ENCODE data around the gene DEGS2.

The DEGS2 gene

DNA sequence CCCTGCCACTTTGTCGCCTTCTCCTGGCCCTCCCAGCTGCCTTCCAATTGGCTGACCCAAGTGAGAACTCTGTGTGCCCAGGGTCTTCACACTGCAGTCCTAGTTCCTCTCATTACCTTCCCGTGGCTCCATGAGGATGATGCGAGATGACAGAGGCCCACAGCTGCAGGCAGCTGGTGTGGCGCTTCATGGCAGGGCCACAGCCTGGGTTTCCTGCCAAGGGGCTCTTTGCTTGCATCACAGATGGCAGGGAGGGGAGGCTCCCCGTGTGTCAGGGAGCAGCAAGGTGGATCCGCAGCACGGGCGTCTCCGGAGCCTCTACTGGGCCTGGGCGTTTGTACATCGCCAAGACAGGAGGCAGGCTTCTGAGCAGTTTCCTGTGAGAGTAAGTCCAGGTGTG, 28.9 kb downstream of the DEGS2 start:
- no peak for DNase-seq

- DNase-seq, result no peak
Measured at GRCh38 chr14:100129161-100129589, 30.3 kb downstream of the DEGS2 start.

DNA sequence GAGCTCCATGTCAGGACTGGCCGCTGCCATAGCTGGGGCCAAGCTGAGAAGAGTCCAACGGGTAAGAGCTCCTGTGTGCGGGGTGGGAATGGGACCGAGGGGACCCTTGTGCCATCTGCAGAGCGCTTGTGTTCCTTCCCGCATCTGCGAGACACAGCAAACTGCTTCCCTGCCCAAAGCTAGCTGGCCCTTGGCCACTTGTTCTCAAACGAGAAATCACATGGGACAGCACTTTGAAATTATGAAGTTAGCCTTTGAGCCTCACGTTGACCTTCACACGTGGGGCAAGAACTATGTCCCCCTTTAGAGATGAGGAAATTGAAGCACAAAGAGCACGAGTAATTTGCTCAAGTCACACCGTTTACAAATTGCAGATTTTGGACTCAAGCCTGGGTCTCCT, 30.8 kb downstream of the DEGS2 start:
- DNase-seq, result no peak

GRCh38 chr14:100127853-100128455, 31.5 kb downstream of the DEGS2 start:
- DNase-seq, result no peak

DNA sequence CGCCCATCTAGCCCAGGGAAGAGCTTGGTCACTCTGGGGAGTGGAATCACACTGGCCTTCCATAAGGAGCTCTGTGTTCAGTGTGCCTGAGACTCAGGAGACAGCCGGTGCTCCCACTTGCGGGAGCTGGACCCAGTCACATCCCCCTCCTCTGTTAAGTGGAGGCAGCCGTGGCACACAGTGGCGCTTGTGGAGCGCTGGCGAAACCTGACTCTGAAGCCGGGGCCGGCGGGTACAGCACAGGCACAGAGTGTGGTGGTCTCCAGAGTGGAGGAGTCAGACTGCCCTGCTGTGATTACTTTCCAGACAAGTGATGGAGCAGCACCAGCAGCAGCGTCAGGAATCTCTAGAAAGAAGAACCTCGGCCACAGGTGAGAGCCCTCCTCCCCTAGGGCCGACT, 33.0 kb downstream of the DEGS2 start:
- DNase-seq, result no peak

GRCh38 chr14:100124551-100125088, 34.8 kb downstream of the DEGS2 start:
- DNase-seq, result no peak

- no peak for DNase-seq
Measured at GRCh38 chr14:100123618-100124017, 35.8 kb downstream of the DEGS2 start.

DNA sequence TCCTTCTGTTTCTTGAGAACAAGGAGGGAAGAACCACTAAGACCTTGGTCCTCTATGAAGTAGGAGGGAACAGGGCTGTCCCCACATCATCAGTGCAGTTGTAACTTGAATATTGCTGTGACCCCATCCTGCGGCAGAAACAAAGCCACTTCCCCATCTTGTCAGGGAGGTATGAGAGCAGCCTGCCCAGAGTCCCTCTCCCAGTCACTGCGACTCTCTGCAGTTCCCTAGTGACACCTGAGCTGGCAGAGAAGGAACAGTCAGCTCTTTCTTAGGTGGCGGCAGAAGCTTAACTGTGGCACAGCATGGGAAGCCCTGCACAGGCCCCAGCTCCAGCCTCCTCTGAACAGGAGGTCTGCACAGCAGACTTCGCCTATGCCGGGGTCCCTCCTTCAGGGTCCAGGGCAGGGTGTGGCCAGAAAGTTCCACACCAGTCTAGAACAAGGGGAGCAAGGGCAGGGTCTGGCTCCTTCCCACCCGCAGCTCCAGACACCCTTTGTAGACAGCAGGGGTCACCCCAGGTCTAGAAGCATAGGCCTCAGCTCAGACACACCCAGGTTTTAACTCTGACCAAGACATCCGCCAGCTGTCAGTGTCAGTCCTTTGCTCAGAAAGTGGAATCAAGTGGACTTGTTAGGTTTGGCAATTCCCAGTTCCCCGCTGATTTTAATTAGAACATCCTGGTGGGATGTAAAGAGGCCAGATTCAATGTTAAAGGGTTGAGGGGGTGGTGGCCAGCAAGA, 36.8 kb downstream of the DEGS2 start:
- DNase-seq, result no peak

GRCh38 chr14:100121643-100122480, 37.6 kb downstream of the DEGS2 start:
- DNase-seq, result no peak

DNA sequence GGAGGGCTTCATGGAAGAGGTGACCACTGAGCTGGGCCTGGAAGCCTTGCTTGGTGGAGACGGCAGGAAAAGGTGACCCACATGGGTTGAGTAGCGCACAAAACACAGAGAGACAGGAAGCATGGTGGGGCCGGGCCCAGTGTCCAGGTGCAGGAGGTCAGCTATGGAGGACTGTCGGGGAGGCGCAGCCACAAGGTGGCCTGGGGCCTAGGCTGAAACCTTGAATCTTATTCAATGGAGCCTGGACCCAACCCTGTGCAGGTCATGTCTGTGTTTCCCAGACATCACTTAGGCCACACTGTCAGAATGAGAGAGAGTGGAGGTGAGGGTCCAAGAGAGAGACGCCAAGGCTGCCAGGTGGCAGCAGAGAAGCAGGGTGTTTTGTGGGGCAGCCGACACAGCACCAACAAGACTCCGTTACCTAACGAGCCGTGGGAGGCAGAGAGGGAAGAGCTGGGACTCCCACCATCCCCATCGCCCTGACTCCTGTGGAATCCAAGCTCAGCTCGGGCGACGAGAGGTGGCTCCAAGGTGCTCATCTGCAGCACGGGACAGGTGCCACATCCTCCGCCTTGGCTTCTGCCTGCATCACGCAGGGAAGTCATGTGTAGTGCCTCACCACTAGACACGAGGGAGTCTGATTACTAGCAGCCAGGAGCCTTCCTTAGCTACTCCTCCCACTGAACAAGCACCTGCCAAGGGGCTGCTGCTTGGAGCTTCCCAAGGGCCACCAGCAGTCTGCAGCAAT, 38.7 kb downstream of the DEGS2 start:
- DNase-seq, result no peak

DNA sequence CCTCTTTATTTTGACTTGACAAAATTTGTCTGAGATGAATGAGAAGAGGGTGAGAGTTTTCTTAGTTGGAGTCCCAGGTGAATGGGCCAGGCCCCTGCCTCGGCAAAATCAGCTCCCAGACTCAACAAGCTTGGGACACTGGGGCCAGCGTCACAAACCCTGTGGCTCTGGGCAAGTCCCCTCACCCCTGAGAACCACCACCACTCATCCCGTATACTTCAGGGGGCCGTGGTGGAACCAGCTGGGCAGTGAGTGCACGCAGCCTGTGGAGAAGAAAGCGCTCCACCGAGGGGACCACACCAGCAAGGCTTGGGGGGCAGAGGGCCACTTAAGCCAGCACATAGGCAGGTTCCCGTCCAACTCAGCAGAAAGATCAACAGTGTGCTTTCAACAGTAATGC, 40.2 kb downstream of the DEGS2 start:
- no peak for DNase-seq

GRCh38 chr14:100118396-100119011, 40.9 kb downstream of the DEGS2 start:
- no peak for DNase-seq

DNA sequence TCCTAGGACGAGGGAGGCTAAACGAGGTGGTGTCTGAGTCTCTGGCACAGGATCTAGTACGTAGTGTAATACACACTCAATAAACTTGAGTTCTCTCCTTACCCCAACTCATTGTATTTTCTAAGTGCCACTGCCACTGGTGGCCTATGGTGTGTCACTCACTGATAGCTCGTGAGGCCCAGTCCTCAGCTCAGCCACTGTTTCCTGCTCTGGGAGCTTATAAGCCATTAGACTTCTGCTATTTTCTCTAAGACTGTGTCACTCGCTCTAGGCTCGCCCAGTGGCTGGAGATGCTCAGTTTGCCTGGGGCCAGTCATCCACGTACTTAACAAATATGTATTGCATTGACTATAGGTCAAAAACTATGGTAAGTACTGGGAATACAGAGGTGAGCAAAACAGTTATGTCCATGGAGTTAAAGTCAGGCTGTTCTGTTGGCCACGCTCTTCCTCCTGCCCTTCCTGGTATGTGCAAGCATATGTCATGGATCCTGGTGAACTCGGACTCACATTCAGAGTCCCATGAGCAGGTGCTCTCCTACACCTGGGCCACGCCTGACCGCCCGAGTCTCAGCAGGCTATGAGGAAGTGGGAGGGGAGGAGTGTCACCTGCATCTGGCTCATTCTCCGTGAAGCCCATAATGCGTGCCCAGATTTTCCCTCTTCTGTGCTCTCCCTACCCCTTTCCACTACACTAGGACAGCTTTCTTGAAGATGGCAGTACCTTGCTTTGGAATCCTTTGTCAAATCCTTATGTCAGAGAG, 41.6 kb downstream of the DEGS2 start:
- DNase-seq, result no peak

GRCh38 chr14:100117026-100117425, 42.4 kb downstream of the DEGS2 start:
- DNase-seq, result no peak

DNA sequence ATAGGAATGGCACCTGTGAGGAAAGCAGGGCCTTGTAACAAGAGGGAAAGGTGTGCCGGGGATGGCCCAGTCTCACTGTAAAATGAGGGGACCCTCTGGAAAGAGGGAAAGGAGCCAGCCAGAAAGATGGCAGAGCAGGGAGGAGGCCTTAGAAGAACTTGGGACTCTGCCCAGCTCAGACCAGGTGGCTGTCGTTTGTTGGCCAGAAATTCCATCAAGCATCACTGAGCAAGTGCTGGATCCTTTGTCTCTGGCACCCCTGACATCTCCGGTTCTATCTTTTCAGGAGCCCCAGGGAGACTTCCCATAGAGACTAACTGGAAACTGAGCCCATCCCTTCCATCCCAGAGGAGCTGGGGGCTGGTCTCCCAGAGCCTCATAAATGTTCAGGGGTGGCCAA, 43.3 kb downstream of the DEGS2 start:
- DNase-seq, result no peak

- DNase-seq, result no peak
Measured at GRCh38 chr14:100115726-100116125, 43.7 kb downstream of the DEGS2 start.

DNA sequence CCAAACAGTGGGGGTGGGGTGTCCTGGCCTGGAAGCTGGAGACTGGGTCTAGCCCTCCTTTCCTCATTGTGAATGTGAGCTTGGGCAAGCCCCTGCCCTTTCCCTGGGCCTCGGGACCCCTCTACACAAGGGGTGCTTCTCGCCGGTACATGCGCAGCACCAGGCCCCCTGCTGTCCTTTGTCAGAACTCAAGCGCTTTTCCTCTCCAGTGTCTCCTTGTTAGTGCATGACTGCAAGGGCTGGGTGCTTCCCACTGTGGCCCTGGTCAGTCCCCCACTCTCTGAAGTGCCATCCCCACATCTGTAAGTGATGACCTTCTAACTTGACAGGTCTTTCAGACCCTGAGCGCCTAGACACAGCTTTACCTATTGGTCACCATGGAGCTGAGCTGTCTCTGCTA, 44.2 kb downstream of the DEGS2 start:
- no peak for DNase-seq

GRCh38 chr14:100114109-100114765, 45.2 kb downstream of the DEGS2 start:
- DNase-seq, result no peak

- DNase-seq, result no peak
Measured at GRCh38 chr14:100111931-100112704, 47.3 kb downstream of the DEGS2 start.

- DNase-seq, result no peak
Measured at GRCh38 chr14:100110816-100111215, 48.6 kb downstream of the DEGS2 start.
